Measurements from ENCODE around the gene CANX.

DNA sequence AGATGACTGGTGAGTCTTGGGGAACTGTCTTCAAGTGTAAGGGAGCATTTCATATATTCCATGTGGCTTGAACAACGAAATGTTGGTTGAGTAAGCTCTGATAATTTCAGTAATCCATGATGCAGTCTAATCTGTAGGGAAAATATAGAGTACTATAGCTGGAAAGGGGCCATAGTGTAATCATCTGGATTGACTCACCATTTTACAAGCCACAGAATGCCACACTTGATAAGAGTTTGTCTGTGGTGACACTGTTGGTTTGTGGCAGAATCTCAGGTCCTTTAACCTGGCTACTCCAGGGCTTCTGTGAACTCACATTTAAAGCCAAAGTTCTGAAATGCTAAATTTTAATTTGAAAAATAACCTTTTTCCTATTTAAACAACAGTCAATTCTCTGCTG is 17.5 kb downstream of the CANX start:
- TF ChIP-seq, protein P1, sequence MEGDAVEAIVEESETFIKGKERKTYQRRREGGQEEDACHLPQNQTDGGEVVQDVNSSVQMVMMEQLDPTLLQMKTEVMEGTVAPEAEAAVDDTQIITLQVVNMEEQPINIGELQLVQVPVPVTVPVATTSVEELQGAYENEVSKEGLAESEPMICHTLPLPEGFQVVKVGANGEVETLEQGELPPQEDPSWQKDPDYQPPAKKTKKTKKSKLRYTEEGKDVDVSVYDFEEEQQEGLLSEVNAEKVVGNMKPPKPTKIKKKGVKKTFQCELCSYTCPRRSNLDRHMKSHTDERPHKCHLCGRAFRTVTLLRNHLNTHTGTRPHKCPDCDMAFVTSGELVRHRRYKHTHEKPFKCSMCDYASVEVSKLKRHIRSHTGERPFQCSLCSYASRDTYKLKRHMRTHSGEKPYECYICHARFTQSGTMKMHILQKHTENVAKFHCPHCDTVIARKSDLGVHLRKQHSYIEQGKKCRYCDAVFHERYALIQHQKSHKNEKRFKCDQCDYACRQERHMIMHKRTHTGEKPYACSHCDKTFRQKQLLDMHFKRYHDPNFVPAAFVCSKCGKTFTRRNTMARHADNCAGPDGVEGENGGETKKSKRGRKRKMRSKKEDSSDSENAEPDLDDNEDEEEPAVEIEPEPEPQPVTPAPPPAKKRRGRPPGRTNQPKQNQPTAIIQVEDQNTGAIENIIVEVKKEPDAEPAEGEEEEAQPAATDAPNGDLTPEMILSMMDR (IDR thresholded peaks at IDR 0.05; ENCODE audit: low read length) = no peak
- no peak for TF ChIP-seq EZH2 (IDR thresholded peaks at IDR 0.05; ENCODE audit: borderline replicate concordance, low read length)

Data from OCI-LY1 (cell line).